HepG2 (cell line): ENCODE measurements around the gene MSI2. TPM values are rescaled to one million over a fixed set of nuclear protein-coding genes. Genes with fewer than 3 reads are reported as not detected.

ENCODE experiments used
- ATAC-seq: fragments of 200-7000 bp; cut with Tn5 transposase; 3 replicates; pipeline ENCODE4 v1.9.1; 2020; ENCODE audit warnings: mild to moderate bottlenecking, moderate library complexity
- BruUV-seq: library from RNA; stranded (reverse); fragments of 400-500 nt; replicated peaks from 2 replicates; lab custom pipeline; 2021; lab: Mats Ljungman, UMichigan
- CTCF ChIA-PET: fragments of 300-600 bp; formaldehyde crosslinking; extraction: SDS; loops from one replicate; lab custom pipeline; 2021; ENCODE audit warnings: low total read pairs, inconsistent platforms, low intra/inter-chr PET ratio; lab: Yijun Ruan, JAX
- POLR2A ChIA-PET: fragments of 350-600 bp; sonication (Branson Sonifier 250); formaldehyde crosslinking; loops from one replicate; lab custom pipeline; 2020; ENCODE audit warnings: antibody characterized with exemption, inconsistent platforms; lab: Yijun Ruan, JAX
- DNase-seq: peaks from one replicate; pipeline ENCODE4 v3.0.0-alpha.2; 2015; ENCODE audit warnings: low spot score
- FAIRE-seq: peaks from 3 replicates; lab custom pipeline; 2011; peaks lifted over from hg19 to GRCh38; lab: Jason Lieb, UNC
- H2AFZ ChIP-seq: one replicate; pipeline ENCODE4 v1.6.1; 2011; ENCODE audit warnings: low read length, inconsistent platforms
- H3K27ac ChIP-seq: fragments of 300-600 bp; 3 replicates; pipeline ENCODE4 v1.8.0; 2011; ENCODE audit warnings: mixed run types, mild to moderate bottlenecking, mixed read lengths, low read length, inconsistent platforms; ENCODE audit not compliant: insufficient read depth; ENCODE audit errors: extremely low read length
- H3K27me3 ChIP-seq, 2 experiments: fragments of 200-600 bp in 1 of 2; 2 replicates in 1 of 2; 3 replicates in 1 of 2; pipeline versions ENCODE4 v1.6.0 to v1.8.0; 2011; ENCODE audit warnings: low read length in 2 of 2, mild to moderate bottlenecking in 2 of 2, moderate library complexity in 2 of 2, inconsistent platforms in 1 of 2; ENCODE audit not compliant: insufficient read depth in 2 of 2, control insufficient read depth in 1 of 2
- H3K36me3 ChIP-seq, 2 experiments: fragments of 200-600 bp in 1 of 2; replicated peaks in 1 of 2; 2 replicates in 1 of 2; 3 replicates in 1 of 2; pipeline versions ENCODE4 v1.5.1 to v1.8.0; 2011; ENCODE audit warnings: low read length in 2 of 2, inconsistent platforms in 1 of 2; ENCODE audit not compliant: insufficient read depth in 2 of 2, control insufficient read depth in 1 of 2
- H3K4me1 ChIP-seq: 2 replicates; pipeline ENCODE4 v1.5.1; 2012; ENCODE audit warnings: low read length, inconsistent platforms; ENCODE audit not compliant: insufficient read depth
- H3K4me2 ChIP-seq: 2 replicates; pipeline ENCODE4 v1.6.0; 2011; ENCODE audit warnings: low read depth, low read length, inconsistent platforms
- H3K4me3 ChIP-seq, 3 experiments: fragments of 200-600 bp in 1 of 3; sonication (generic), shearing (Covaris generic) in 1 of 3; replicated peaks in 1 of 3; 2 replicates each; pipeline ENCODE4 v1.5.1; 2011 to 2016; ENCODE audit warnings: low read length in 3 of 3, inconsistent platforms in 2 of 3, low read depth in 2 of 3, mild to moderate bottlenecking in 2 of 3, control low read depth in 1 of 3, mixed read lengths in 1 of 3; ENCODE audit not compliant: insufficient read depth in 1 of 3
- H3K79me2 ChIP-seq: one replicate; pipeline ENCODE4 v1.6.1; 2011; ENCODE audit warnings: low read length, inconsistent platforms; ENCODE audit not compliant: insufficient read depth
- H3K9ac ChIP-seq: 2 replicates; pipeline ENCODE4 v1.6.0; 2011; ENCODE audit warnings: mild to moderate bottlenecking, low read depth, low read length, inconsistent platforms; ENCODE audit not compliant: insufficient read depth
- H3K9me3 ChIP-seq: 2 replicates; pipeline ENCODE4 v1.5.1; 2012; ENCODE audit warnings: mild to moderate bottlenecking, low read length
- H4K20me1 ChIP-seq: 2 replicates; pipeline ENCODE4 v1.6.0; 2011; ENCODE audit warnings: inconsistent platforms, mild to moderate bottlenecking, low read length, moderate library complexity; ENCODE audit not compliant: insufficient read depth
- RBM22 ChIP-seq: fragments of 200-400 bp; formaldehyde crosslinking; optimal IDR thresholded peaks from 2 replicates; pipeline ENCODE3; 2017; ENCODE audit warnings: mild to moderate bottlenecking, low read length, moderate library complexity
- WGBS: methylation state at CpG from one replicate; pipeline ENCODE4 v1.1.6; 2017; ENCODE audit warnings: low lambda C conversion rate; 5-methylcytosine and 5-hydroxymethylcytosine counted together
- in situ Hi-C: cut with HindIII; loops from 2 replicates; pipeline ENCODE4 v1.10.0; 2017; ENCODE audit warnings: low pct_unique_long_range_greater_than_20kb; ENCODE audit not compliant: extremely low pct_ligation_motif_present
- intact Hi-C: fragments of 100-400 bp; cut with micrococcal nuclease; formaldehyde crosslinking; loops from one replicate; pipeline ENCODE4 v1.10.0; 2022; ENCODE audit not compliant: unreplicated experiment
- polyA plus RNA-seq, 8 experiments: library from polyadenylated mRNA; depleted of rRNA in 3 of 8; stranded (reverse) in 7 of 8; unstranded in 1 of 8; fragments of >200 nt; fragmentation: Illumina TruSeq in 4 of 8; extraction: Trizol in 4 of 8; gene quantifications; 2 replicates each; pipeline versions ENCODE4 v1.2.1 to v1.2.3, GENCODE V29; 2011 to 2016; ENCODE audit warnings: low read depth in 4 of 8, missing spikeins in 1 of 8, mixed read lengths in 1 of 8; ENCODE audit not compliant: insufficient read depth in 1 of 8
- total RNA-seq, 5 experiments: library from RNA; depleted of rRNA; stranded (reverse); fragments of >200 nt; fragmentation: Illumina TruSeq; extraction: Trizol; gene quantifications; 2 replicates each; pipeline ENCODE4 v1.2.3, GENCODE V29; 2016; ENCODE audit warnings: low read depth in 1 of 5
- TF ChIP-seq, protein P1 (sequence below): sonication (generic); formaldehyde crosslinking; IDR thresholded peaks from 2 replicates; pipeline ENCODE4 v1.4.0; 2020; ENCODE audit warnings: mild to moderate bottlenecking, missing genetic modification reagents

MSI2 gene
- total and polyA plus RNA-seq, 2 of the 13 experiments (the other 11 are each of a cell fraction or from before 2014, with no cell fraction given) = 77.5 to 78.4 TPM

GRCh38 chr17:57313097-57313835 is 56.9 kb downstream of the MSI2 start:
- POLR2A ChIA-PET = no interaction called here
- no peak overlapping the region for H3K4me2 ChIP-seq
- H3K9me3 ChIP-seq = no peaks in the 10 kb centered on the region
- TF ChIP-seq, protein P1, sequence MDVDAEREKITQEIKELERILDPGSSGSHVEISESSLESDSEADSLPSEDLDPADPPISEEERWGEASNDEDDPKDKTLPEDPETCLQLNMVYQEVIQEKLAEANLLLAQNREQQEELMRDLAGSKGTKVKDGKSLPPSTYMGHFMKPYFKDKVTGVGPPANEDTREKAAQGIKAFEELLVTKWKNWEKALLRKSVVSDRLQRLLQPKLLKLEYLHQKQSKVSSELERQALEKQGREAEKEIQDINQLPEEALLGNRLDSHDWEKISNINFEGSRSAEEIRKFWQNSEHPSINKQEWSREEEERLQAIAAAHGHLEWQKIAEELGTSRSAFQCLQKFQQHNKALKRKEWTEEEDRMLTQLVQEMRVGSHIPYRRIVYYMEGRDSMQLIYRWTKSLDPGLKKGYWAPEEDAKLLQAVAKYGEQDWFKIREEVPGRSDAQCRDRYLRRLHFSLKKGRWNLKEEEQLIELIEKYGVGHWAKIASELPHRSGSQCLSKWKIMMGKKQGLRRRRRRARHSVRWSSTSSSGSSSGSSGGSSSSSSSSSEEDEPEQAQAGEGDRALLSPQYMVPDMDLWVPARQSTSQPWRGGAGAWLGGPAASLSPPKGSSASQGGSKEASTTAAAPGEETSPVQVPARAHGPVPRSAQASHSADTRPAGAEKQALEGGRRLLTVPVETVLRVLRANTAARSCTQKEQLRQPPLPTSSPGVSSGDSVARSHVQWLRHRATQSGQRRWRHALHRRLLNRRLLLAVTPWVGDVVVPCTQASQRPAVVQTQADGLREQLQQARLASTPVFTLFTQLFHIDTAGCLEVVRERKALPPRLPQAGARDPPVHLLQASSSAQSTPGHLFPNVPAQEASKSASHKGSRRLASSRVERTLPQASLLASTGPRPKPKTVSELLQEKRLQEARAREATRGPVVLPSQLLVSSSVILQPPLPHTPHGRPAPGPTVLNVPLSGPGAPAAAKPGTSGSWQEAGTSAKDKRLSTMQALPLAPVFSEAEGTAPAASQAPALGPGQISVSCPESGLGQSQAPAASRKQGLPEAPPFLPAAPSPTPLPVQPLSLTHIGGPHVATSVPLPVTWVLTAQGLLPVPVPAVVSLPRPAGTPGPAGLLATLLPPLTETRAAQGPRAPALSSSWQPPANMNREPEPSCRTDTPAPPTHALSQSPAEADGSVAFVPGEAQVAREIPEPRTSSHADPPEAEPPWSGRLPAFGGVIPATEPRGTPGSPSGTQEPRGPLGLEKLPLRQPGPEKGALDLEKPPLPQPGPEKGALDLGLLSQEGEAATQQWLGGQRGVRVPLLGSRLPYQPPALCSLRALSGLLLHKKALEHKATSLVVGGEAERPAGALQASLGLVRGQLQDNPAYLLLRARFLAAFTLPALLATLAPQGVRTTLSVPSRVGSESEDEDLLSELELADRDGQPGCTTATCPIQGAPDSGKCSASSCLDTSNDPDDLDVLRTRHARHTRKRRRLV (CRISPR knock-in tag) = no peak
- peak; percentile 50 for TF ChIP-seq RBM22
- H3K27me3 ChIP-seq = no peaks in the 10 kb centered on the region
- no peak for ATAC-seq
- peaks cover 30% of the 10 kb centered on the region for H3K79me2 ChIP-seq
- in situ Hi-C loops = no loop called here
- H4K20me1 ChIP-seq = peaks cover 13% of the 10 kb centered on the region; the same call in 1 of the 2 replicates
- FAIRE-seq = no peak
- WGBS = 88% methylated on average over 12 of the region's 12 CpGs
- no peak overlapping the region for H3K4me3 ChIP-seq
- no peak overlapping the region for H3K27ac ChIP-seq
- H3K36me3 ChIP-seq = peaks cover 21 to 59% of the 10 kb centered on the region in 2 experiments
- no peak overlapping the region for H2AFZ ChIP-seq
- H3K9ac ChIP-seq = no peak overlapping the region
- intact Hi-C loops = no loop called here
- no peak for DNase-seq
- CTCF ChIA-PET = no interaction called here
- peaks cover 33% of the 10 kb centered on the region for H3K4me1 ChIP-seq
- BruUV-seq = no TSS peak
